PFSK-1 (cell line): ENCODE measurements around the gene OSM.

Experiments
- REST ChIP-seq, 2 experiments: IDR thresholded peaks; 2 replicates each; pipeline versions ENCODE4 v1.6.1 to v1.8.0; 2011 to 2012; ENCODE audit warnings: low read depth in 2 of 2, low read length in 2 of 2, control low read depth in 1 of 2, inconsistent platforms in 1 of 2, mild to moderate bottlenecking in 1 of 2, moderate library complexity in 1 of 2; ENCODE audit not compliant: insufficient read depth in 1 of 2
- SIN3A ChIP-seq: IDR thresholded peaks from 2 replicates; pipeline ENCODE4 v1.6.1; 2012; ENCODE audit warnings: mild to moderate bottlenecking, low read length, moderate library complexity, borderline replicate concordance; ENCODE audit not compliant: insufficient read depth

- TF ChIP-seq REST (IDR thresholded peaks at IDR 0.05; ENCODE audit: insufficient read depth in 1 of 2, low read depth in 2 of 2, low read length in 2 of 2) (no peak), SIN3A (no peak)
Observed at GRCh38 chr22:30285176-30285845, 18.7 kb upstream of the OSM start.
